NCI-H345 treated with DMSO at 0.1 percent for 48 hours (cell line): Measurements from ENCODE around the gene LSAMP.

Experiments used
- DNase-seq: peaks from one replicate; lab custom pipeline; 2025; ENCODE audit not compliant: unreplicated experiment; lab: John Stamatoyannopoulos, UW

LSAMP gene

DNA sequence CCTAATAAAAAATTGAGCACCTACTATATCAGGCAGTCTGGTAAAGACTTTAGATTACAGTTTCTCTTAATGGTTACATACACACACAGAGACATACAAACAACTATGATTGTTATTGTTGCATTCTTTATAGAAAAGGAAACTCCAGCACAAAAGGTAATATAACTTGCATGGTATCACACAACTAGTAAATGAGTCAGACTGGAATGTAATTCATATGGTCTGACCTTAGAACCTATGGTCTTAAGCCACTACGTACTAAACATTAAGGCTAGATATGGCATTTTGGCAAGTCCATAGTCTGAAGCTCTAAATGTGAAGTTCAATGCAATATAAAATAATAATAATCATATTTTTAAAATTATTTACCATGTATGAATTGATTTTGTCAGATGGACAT is 380.6 kb downstream of the LSAMP start:
- no peak for DNase-seq

DNA sequence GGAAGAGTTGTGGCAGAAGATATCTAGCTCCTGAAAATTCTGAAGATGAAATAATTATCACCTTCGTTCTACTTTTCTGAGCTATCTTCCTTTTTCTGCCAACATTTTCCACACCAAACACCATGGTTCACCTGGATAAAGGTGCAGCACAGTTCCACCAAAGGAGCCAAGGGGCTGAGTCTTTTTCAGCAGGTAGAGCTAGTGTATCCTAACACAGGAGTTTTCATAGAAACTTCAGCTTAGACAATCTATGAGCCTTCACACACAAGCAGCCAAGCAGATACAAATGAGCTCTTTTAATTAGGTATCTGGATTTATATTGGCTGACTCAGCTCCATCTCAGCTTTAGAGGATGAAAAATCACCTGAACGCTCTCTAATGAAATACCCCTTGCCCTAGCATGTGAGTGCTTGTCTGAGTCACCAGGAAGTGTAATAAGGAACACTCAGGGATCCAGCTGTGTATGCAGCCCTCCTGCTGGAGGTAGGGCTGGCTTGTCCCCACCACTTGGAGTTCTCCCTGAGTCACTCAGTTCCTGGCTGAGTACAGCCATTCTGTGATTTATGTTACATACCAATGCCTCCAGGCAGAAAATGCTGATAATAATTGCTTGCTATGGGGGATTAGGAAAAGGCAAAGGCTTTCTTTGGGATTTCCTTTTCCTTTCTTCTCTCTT is 385.7 kb downstream of the LSAMP start:
- no peak for DNase-seq

- DNase-seq, result no peak
These were observed 386.4 kb downstream of the LSAMP start for GRCh38 chr3:116058844-116059243.

GRCh38 chr3:116057400-116058006 is 387.8 kb downstream of the LSAMP start:
- DNase-seq, result no peak

DNA sequence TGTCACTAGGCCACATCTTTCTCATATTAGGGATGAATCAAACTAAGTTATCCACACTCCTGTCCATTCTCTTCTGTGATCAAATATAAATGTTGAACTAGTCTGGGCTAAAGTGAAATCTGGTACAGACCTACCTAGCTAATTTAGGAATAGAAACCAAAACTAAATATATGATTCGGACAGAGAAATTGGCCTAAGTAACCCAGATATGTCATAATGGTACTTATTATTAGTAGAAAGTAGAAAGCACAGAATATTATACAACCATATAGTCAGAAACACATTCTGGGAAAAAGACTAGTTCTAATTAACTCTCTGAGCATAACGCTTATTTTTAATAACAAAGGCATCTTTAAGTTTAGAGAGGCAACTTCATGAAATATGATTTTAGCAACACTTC is 389.0 kb downstream of the LSAMP start:
- DNase-seq, result no peak

DNA sequence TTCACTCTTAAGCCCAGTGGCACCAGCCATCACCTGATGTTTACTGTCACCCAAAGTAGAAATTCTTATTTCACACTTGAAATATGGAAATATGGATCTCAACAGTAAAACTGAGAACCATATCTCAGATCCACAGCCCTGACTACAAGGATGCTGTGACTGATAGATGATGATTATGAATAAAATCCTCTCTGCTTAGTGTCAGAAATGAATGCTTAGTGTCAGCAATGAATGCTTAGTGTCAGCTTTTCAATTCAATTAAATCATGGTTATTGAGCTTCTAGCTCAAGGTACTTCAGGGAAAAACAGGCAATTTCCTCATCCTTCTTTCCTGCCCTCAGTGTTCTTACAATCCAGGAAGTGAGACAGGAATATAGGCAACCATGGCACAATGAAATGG is 392.3 kb downstream of the LSAMP start:
- DNase-seq, result no peak

GRCh38 chr3:116052602-116053001 is 392.7 kb downstream of the LSAMP start:
- DNase-seq, result no peak

GRCh38 chr3:116051586-116051985 is 393.7 kb downstream of the LSAMP start:
- no peak for DNase-seq

DNA sequence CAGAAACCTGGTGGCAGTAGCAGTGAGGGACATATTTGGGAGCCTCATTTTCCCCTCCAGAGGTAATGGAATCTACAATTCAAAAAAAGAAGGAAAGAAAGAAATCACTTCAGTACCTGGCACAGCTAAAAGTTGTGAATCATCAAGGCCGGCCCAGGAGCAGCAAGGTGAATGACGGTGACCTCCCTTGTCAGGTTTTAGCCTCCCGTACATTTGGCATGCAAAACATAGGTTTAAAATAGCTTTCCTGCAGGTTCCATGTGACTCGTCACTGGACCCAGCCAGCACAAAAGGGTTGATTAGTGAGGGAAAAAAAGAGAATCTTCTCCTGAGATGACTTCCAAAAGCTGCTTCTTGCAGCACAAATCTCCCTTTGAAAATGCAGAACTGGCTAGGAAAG is 394.2 kb downstream of the LSAMP start:
- DNase-seq, result no peak

DNA sequence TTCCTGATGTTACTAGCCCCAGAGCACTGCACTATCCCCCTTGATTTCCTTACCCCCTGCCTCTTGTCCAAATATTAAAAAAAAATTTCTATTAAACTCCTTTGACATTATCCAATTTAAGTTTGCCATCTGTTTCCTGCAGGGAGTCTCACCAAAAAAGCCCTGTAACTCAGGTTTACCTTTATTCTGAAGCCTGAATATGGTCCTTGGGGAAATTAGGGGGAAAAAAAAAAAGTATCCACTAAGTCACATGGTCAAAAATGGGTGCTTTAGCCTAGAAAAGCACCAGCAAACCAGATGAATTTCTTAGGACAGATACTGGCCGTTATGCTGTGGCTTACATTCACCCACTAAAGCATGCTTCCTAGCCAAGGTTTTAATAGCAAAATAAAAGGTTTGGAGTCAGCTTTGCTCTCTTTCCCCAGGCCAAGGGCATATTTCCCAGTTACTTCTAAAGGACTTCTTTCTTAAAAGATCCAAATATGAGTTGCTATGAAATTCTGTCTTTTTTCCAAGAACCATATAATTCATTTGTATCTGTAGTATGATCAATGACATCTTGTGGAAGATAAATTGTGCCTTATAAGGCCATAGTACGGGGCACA is 394.9 kb downstream of the LSAMP start:
- DNase-seq, result no peak

- no peak for DNase-seq
These were observed 396.3 kb downstream of the LSAMP start for GRCh38 chr3:116048991-116049390.

DNA sequence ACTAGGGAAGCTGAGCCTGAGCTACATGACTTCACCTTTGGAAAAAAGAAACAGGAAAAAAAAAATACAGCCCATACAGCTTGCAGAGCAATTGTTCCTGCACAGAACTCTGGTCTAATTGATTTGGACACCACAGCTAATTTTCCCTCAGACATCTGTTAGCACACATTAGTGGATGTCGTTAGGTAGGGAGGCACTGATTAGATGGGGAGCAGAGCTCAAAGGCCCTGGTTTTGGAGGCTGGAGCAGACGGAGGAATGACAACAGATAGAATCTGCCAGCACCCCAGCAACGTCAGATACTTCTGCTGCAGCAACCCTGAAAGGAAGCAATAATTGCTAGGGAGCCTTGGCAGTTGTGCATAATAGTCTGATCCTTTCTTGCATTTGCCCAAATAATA is 398.9 kb downstream of the LSAMP start:
- DNase-seq, result no peak

DNA sequence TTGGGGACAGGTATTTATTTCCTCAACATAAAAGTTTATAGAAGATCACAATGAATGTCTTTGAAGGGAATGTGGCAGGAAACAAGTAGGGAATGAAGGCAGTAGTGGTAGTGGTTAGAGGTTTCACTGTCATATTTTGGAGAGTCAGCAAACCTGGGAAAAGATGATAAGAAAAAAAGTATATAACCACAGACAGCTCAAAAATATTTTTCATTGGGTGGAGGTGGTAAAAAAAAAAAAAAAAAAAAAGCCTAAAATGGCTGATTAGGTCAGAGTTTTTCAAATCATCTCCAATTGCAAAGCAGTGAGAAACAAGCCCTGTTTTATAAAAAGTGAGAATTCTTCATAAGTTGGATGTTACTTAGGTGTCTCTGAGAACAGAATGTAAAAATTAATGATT is 400.0 kb downstream of the LSAMP start:
- DNase-seq, result no peak

GRCh38 chr3:116040152-116040551 is 405.1 kb downstream of the LSAMP start:
- DNase-seq, result no peak

GRCh38 chr3:116039651-116039985 is 405.7 kb downstream of the LSAMP start:
- no peak for DNase-seq

DNA sequence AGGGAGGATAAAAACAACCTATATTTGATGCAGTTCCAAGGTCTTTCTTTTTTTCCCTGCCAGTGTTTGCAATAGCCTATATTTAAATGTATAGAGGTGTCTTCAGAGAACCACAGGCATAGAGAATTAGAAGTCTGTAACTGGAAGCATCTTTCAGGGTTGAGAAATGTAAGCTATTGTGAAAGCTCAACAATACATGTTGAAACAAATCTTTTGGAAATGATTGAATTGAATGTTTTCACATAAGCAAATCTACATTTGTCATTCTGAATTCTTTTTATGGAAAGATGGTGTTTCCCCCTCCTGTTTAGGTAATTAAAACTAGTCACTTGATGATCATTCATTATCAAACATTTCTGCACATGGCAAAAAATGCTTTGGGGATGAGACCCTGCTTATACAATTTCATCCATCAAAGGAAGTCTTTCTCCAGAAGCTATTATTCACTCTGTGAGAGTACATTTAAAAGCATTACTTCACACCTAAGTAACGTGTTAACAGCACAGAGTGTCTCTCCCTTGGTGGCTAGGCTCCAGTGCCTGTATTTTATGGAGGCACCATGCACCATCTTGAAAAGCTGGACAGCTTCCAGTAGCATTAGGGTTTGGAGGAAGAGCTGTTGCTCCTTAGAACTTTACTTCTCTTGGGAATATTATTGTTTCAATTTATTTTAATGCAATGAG is 406.2 kb downstream of the LSAMP start:
- no peak for DNase-seq

DNA sequence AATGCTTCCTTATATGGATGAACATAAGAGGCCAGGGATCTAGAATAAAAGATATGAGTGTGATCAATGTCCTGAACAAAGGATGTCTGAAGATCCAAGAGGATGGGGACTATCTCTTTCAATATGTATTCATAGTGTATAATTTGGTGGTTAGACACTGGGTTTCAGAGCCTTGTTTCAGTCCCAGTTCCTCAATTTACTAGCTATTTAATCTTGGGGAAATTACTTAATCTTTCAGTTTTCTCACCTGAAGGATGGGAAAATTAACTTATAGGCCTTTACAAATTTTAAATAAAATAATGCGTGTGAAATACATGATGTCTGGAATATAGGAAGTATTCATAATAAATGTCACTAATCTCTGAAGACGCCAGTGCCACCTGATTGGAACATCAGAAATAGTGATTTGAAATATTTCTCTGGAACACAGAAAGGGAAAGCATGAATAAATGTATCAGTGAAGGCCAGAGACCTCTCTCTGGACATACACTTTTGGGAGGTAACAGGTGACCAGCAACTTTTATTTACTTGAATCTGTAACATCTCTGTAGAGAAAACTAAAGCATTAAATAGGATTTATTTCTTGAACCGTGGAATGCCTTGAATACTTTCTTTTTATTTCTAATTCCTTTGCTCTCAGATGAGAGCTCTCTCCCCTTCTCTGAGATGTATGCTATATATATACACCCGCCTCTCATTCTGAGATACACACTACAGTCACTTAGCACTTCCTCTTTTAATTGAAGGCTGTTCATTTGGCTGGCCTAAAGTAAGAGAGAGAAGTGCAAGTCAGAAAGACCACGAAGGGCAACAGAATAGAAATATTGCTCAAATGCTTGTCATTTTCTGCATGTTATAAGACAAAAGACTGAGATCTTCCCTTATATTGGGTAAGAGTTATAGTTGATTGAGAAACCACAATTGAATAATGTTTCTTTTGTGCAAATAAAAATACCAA is 407.1 kb downstream of the LSAMP start:
- DNase-seq, result no peak

DNA sequence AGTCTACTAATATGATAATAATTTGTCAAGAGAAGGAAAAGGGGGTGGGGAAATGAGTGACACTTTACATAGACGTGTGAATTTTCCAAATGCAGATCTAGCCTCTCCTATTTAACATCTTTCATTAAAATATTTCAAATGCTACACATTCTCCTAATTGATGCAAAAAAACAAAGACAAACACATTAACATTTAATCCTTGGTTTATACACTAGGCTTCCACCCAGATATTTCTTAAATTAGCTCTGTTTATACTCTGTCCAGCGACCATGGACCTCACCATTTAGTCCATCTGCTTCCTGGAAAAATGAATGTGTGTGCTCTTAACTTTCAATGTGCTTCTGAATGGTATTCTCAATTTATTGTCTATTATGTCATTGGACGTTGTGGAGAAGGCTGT is 409.9 kb downstream of the LSAMP start:
- DNase-seq, result no peak

DNA sequence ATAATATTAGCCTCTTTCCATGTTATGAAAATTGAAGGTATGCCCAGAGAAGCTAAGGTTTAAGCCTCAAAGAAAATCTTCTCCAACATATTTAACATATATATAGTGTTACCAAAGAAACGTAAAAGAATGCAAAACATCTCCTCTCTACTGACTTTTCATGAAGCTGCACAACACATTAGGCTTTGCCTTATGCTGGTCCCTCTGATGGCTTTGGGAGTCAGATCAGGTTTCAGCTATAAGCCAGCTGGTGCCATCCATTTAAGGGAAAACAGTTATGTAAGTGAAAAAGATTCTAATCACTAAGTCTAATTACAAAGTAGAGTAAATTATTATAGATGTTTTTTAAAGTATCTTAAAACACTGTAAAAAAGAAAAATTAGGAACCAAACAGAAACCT is 410.5 kb downstream of the LSAMP start:
- DNase-seq, result no peak

- no peak for DNase-seq
These were observed 411.2 kb downstream of the LSAMP start for GRCh38 chr3:116034086-116034485.

- no peak for DNase-seq
These were observed 411.8 kb downstream of the LSAMP start for GRCh38 chr3:116033516-116033915.
